NCI-H2227 treated with DMSO at 0.1 percent for 48 hours (cell line): ENCODE measurements around the gene NHSL1.

Source experiments
- DNase-seq: peaks from one replicate; lab custom pipeline; 2025; lab: John Stamatoyannopoulos, UW

Gene NHSL1

GRCh38 chr6:138522611-138523010, 23.3 kb upstream of the NHSL1 start:
- no peak for DNase-seq

GRCh38 chr6:138521790-138522189, 22.5 kb upstream of the NHSL1 start:
- DNase-seq = no peak

GRCh38 chr6:138520463-138520862, 21.2 kb upstream of the NHSL1 start:
- no peak for DNase-seq

GRCh38 chr6:138518054-138518453, 18.8 kb upstream of the NHSL1 start:
- no peak for DNase-seq

DNA sequence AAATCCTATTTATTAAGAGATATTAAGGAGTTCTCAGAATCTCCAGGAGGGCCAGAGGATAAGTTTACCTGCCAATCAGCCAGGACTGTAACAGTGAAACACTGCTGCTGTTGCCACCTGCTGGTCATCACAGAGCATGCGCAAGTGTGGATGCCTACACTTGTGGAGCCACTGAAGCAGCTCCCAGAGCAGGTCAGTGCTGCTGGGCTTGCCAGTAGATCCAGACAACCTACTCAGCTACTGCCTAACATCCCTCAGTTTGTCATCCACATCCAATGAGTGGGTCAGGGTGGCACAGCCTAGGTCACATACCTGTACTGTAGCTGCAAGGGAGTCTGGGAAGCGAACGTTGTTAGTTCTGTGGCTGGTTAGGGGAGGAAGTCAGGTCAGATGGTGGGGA, 18.3 kb upstream of the NHSL1 start:
- DNase-seq = no peak

DNA sequence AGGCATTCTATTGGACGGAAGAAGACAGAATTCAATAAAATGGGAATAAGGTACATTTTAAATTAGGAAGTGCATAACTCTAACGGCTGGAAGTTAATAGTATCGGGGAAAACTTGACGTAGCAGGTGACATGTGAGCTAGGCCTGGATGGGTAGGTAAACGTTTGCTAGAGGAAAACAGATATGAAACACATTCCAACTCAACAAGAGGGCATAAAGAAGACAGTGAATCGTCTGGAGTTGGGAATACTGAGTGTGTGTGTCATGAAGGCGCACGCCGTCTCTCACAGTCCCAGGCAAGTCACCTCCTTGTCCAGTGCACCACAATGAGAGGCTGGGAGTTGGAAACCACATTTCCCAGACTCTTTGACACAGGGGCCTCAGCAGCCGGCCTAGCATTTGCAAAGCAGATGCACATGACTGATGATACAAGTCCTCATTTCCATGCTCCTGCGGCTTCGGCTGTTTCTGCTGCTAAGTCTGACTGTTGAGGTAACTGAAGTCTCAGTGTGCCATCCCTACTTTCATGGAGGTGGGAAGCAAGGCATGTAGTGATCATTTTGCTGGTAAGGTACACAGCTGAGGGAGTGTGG, 16.5 kb upstream of the NHSL1 start:
- DNase-seq = no peak

- DNase-seq = no peak
These were observed 15.7 kb upstream of the NHSL1 start for GRCh38 chr6:138514860-138515540.

- no peak for DNase-seq
These were observed 13.3 kb upstream of the NHSL1 start for GRCh38 chr6:138512609-138513008.

DNA sequence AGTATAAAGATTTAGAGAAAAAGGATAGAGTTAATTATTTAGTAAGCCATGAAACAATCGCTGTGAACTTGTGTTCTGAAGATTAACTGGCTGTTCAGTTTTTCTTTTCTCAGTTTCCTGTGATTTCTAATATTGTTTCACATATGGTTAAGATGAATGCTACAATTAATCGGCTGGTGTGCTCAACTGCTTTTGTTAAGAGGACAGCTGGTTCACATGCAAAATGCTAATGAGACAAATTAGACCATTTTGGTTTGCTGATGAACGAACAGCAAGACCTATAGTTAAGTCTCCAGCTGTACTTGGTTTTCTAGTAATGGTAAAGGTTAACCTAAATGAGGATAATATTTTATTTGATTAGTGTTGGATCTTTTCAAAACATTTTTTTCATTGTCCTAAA, 10.8 kb upstream of the NHSL1 start:
- no peak for DNase-seq

GRCh38 chr6:138509371-138509770, 10.1 kb upstream of the NHSL1 start:
- no peak for DNase-seq

DNA sequence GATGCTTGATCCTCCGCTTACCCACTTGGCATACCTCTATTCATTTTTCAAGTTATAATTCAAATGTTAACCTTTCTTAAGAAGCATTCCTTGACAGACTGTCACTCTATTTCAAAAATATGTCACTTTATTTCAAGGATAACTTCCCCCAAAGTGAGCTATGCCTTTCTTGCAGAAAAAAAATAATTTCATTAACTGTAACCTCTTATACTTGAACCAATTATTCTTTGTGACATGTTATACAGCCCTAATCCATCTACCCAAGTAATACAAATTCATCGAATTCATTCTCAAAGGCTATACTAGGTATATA, 9.3 kb upstream of the NHSL1 start:
- no peak for DNase-seq

DNA sequence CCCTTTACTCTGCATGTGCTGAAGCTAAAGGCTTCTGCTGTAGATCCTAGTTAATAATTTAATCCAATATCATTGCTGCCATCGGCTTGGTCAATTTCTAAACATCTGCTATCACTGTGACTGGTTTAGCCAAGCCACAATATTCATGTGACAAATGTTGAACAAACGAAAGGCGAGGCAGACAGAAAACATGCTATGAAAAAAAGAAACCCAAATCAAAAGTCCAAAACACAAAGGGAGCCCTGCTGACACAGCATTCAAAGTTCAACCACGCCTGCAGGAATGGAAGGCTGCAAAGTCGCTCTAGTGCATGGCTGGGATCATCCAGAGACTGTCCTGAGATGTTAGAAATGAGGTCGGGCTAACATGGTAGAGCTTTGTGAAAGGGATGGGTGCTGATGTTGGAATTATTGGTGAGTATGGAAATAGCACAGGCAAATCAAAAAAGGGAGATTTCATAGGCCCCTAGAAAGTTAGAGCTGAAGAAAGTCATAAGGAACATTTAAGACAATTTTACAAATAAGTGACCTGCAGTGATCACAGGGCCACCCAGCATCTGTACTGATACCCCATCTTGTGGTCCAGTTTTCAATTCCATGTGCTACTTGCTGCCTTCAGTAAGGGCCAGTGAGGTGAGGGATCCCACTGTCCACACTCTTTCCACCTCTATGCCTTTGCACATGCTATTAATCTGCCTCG, 8.8 kb upstream of the NHSL1 start:
- DNase-seq = no peak

DNA sequence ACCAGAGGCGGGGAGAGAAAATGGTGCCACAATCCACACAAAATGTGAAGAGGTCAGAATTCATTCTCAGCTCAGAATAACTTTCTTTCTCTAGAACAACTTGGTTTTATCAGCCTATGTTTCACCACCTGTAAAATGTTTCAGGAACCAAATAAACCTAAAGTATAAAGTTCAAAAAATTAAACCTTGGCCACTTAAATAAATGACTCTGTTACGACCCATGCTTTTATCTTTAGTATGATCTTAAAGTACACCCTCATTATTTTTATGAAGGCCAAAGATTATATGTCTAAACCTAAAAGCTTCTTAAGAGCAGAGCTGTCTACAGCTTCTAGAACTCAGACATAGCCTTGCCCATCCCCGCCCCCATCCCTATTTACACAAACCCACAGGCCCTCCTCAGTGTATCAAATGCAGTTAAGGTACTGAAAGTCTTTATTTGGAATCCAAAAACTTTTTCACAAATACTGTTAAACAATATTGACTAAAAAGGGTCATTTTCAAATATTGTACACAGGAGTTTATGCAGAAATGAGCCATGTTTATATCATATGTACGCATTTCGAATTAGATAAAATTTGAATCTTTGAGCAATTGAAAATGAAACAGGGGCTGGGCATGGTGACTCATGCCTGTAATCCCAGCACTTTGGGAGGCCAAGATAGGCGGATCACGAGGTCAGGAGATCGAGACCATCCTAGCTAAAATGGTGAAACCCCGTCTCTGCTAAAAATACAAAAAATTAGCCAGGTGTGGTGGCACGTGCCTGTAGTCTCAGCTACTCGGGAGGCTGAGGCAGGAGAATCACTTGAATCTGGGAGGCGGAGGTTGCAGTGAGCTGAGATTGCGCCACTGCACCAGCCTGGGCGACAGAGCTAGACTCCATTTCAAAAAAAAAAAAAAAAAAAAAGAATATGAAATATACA, 5.7 kb upstream of the NHSL1 start:
- no peak for DNase-seq

DNA sequence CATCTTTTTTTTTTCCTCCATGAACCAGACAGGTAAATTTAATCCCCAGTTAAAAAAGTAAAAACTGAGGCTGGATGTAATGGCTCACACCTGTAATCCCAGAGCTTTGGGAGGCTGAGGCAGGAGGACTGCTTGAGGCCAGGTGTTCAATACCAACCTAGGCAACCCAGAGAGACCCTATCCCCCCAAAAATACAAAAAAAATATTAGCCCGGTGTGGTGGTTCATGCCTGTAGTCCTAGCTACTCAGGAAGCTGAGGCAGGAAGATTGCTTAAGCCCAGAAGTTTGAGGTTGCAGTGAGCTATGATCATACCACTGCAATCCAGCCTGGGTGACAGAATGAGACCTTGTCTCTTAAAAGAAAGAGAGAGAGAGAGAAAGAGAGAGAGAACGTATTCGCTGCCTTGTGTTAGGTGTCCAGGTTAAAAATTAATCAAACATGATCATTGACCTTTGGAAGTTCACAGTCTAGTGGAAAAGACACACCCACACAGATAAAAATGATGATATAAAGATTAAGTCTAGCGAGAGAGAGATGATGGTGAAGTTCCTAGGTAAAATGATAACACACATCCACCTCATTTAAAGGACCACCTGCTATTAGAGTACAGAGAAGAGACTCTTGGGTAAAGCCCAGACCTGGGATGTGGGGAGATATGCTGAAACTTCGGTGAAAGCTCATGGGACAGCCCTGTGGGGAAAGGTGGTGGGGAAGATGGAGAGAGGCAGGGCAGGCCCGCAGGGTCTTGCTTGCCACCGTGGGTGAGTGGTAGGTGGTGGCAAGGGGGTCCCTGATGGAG, 4.8 kb upstream of the NHSL1 start:
- DNase-seq = no peak

- no peak for DNase-seq
These were observed 3.3 kb upstream of the NHSL1 start for GRCh38 chr6:138502546-138502945.

DNA sequence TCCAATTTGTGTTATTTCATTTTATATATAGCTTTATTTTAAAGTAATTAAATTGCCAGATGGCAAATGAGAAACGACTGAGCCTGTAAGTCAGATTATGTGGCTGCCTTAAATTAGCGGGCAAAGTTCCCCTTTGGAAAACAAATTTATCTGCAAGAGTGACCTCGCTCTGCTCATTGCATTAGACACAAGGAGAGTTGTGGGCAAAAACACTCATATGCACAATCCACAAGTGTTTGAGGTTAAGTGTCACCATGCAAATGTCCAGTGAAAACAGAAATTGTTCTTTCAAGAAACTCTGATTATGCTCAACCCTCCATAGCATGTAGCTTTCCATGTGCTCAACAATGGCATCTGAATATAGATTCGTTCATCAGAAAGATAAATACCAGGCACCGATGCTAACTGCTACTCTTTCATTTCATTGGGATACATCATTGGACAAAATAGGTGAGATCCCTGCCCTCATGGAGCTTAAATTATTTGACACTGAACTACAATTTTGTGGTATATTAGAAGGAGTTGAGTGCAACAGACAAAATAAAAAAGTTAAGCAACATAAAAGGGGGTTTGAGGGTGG, 1.7 kb upstream of the NHSL1 start:
- DNase-seq = no peak

DNA sequence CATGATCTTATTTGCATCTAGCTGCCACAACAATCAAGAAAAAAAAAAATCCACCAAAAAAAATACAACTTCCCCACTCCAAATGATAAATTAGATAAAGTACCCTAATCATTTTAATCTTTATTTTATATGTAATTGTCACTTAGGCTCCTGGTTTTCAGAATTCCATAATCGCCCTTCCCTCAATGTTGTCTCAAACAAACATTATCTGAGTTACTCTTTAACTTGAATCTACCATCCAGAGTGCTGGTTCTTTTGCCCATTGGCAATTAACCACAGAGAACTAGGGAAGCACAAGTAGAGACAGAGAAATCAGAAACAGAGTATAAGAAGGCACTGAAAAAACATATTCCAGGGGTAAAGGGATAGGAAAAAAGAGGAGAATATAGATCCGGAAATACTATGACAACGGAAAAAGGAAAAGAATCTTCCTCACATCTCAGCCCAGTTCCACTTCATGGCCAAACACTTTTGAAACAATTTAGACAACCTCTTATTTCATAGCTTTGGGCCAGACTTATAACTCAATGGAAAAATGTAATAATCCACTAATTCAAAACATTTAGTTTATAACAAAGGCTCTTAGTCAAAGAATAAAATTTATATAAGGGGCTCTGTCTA, 861 bp upstream of the NHSL1 start:
- no peak for DNase-seq

GRCh38 chr6:138498629-138499302, 528 bp downstream of the NHSL1 start:
- no peak for DNase-seq

DNA sequence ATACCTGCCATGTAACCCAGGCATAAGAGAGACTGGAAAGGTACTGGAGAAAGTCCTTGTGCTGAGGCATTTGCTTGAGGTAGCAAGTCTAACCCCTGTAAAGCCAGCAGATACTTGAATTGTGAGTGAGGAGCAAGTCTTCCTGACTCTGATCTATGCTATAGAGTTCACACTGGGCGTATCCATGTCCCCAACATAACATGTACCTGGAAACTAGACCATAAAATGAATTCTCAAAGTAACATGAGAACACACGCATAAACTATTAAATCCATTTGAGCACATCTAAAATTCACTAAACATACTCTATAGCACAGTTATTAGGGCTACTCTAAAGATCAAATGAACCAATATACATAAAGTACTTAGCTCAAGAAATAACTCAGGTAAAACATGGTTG, 2.0 kb downstream of the NHSL1 start:
- no peak for DNase-seq

GRCh38 chr6:138494312-138494711, 5.0 kb downstream of the NHSL1 start:
- no peak for DNase-seq
